Measurements from ENCODE around the gene ZFAND6.
A peak's percentile ranks its signal among the peaks of the same experiment; 100 is the strongest.
"Not testable (repeated sequence)": the region's sequence is repeated elsewhere in the genome, so short reads cannot be mapped to it uniquely, and the experiment has no call there.

The ZFAND6 gene

DNA sequence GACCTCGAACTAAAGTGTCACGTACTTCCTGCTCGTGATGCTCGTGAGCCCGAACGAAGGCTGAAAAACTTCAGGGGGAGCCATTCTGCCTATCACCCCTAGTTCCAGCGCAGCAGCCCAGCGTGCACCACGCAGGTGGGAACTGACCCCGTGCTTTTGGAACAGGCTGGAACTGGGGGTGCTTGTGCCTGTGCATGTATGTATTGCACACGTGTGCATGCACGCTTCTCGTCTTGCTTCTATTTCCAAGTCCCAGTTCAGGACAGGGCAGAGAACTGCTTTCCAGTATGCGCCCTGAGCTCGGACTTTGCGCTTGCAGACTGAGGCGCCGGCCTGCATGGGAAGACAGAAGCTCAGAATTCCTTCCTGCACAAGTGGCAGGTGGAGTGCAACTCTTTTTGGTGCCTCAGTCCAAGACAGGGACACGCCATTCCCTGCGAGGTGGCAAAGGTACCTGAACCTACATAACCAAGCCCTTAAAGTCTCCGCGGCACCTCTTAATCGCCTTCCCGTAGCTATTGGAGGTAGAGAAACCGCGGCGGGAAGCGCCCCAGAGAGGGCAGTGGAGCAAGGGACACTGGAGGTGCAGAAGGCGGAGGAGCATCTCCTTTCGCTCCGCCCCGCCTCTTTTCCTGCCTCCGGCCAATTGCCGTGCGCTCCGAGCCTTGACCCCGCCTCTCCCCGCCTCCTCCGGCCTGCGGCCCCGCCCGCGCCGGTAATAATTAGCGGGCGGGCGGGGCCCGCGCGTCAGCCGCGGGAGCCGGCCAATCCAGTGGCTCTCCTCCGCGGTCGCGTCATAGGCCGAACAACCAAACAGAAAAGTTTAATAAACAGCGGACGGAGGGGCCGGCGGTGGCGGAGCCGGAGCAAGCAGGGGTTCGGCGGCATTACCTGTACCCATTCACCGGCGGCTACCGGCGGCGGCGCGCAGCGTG, at the start of gene ZFAND6:
ZFAND6 (plus strand) TSS at position 826 of the 935 bp plus-strand sequence. CDS start 60,669 bp downstream, outside the sequence.
- DNase-seq (ENCODE audit: extremely low spot score, insufficient read length, low read depth), result peak; percentile 82
- peak; percentile 97 for FAIRE-seq

DNA sequence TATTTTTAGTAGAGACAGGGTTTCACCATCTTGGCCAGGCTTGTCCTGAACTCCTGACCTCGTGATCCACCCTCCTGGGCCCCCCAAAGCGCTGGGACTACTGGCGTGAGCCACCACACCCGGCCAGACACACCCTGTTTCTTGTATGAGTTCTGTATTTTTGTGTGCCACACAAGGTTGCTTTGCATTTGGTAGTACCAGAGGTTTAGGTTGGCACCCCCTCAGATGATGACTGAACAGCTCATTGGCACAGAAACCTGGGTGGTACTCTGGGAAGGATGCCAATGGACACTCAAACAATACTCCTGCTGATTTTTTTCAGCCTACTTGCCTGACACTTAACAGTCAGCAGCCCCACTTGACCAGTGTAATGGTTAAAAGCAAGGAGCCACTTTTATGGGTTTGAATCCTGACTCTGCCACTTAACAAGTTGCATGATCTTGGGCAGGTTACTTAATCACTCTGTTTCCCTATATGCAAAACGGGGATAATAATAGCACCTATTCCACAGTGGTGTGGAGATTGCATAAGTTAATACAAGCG, 49.3 kb upstream of the ZFAND6 start:
- no peak for DNase-seq (ENCODE audit: extremely low spot score, insufficient read length, low read depth)
- peak; percentile 69 for FAIRE-seq

DNA sequence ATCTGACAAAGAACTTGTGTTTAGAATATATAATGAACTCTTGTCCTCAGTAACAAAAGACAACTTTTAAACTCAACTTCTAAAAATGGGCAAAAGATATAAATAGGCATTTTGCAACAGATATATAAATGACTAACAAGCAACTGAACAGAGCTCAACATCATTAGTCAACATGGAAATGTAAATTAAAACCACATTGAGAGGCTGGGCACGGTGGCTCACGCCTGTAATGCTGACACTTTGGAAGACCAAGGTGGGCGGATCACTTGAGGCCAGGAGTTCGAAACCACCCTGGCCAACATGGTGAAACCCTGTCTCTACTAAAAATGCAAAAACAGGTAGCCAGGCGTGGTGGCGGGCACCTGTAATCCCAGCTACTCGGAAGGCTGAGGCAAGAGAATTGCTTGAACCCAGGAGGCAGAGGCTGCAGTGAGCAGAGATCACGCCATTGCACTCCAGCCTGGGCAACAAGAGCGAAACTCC, 48.4 kb upstream of the ZFAND6 start:
- FAIRE-seq, result peak; percentile 94
- not testable (repeated sequence) for DNase-seq (ENCODE audit: extremely low spot score, insufficient read length, low read depth)

DNA sequence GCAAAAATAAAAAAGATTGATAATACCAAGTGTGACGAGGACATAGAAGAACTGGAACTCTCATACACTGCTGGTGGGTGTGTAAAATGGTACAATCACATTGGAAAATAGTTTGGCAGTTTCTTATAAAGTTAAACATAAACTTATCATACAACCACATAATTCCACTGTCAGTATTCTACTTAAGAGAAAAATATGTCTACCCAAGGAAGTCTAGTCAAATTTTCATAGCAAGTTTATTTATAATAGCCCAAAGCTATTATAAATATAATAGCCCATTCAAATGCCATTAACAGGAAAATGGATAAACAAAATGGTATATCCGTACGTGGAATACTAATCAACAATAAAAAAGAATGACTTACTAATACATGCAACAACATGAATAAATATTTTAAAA, 47.9 kb upstream of the ZFAND6 start:
- DNase-seq (ENCODE audit: extremely low spot score, insufficient read length, low read depth), result no peak
- FAIRE-seq, result no peak

DNA sequence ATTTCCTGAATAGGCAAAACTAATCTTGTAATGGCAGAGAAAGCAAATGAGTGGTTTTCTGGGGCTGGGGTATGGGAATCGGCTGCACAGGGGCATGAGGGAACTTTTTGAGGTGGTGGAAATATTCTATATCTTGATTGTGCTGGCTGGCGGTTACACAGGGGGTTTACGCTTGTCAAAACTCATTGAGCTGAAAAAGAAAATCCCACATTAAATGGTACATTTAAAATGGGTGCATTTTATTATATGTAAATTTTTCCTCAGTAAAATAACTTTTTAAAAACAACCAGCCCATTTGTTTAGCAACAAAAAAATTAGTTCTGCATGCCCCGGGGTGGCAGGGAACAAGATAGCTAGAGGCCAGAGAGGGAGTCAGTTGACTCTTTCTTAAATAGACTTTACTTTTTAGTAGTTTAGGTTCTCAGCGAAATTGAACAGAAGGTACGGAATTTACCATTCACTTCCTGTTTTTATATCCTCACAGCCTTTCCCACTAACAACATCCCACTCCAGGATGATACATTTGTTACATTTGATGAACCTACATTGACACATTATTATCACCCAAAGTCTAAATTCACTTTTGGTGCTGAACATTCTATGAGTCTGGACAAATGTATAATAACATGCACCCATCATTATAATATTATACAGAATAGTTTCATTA, 47.3 kb upstream of the ZFAND6 start:
- FAIRE-seq (no peak), DNase-seq (ENCODE audit: extremely low spot score, insufficient read length, low read depth) (no peak)

DNA sequence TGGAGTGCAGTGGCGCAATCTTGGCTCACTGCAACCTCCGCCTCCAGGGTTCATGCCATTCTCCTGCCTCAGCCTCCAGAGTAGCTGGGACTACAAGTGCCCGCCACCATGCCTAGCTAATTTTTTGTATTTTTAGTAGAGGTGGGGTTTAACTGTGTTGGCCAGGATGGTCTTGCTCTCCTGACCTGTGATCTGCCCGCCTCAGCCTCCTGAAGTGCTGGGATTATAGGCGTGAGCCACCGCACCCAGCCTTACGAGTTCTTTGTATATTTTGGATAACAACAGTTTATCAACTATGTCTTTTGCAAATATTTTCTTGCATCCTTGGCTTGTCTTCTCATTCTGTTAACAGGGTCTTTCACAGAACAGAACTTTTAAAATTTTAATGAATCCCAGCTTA, 45.3 kb upstream of the ZFAND6 start:
- FAIRE-seq; DNase-seq (ENCODE audit: extremely low spot score, insufficient read length, low read depth): not testable (repeated sequence)

DNA sequence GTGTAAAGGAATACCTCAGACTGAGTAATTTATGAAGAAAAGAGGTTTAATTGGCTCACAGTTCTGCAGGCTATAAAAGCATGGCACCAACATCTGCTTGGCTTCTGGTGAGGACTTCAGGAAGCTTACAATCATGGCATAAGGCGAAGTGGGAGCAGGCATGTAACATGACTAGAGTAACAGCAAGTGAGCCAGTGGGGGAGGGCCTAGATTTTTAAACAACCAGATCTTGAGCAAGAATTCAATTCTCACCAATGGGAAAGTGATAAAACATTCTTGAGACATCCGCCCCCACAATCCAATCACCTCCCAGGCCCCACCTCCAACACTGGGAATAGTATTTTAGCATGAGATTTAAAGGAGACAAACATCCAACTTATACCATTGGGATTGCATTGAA, 44.3 kb upstream of the ZFAND6 start:
- peak; percentile 15 for FAIRE-seq
- no peak for DNase-seq (ENCODE audit: extremely low spot score, insufficient read length, low read depth)

DNA sequence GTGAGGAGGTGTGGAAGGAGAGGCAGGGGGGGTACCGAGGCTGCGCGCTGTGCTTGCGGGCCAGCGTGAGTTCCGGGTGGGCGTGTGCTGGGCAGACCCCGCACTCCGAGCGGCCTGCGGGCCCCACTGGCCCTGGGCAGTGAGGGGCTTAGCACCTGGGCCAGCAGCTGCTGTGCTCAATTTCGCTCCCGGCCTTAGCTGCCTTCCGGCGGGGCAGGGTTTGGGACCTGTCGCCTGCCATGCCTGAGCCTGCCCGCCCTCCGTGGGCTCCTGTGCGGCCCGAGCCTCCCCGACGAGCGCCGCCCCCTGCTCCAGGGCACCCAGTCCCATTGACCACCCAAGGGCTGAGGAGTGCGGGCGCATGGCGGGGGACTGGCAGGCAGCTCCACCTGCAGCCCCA, 43.0 kb upstream of the ZFAND6 start:
- FAIRE-seq; DNase-seq (ENCODE audit: extremely low spot score, insufficient read length, low read depth): not testable (repeated sequence)

DNA sequence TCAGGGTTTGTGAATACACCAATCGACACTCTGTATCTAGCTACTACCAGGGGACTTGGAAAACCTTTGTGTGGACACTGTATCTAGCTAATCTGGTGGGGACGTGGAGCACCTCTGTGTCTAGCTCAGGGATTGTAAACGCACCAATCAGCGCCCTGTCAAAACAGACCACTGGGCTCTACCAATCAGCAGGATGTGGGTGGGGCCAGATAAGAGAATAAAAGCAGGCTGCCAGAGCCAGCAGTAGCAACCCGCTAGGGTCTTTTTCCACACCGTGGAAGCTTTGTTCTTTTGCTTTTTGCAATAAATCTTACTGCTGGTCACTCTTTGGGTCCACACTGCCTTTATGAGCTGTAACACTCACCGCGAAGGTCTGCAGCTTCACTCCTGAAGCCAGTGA, 42.3 kb upstream of the ZFAND6 start:
- DNase-seq (ENCODE audit: extremely low spot score, insufficient read length, low read depth); FAIRE-seq: not testable (repeated sequence)

DNA sequence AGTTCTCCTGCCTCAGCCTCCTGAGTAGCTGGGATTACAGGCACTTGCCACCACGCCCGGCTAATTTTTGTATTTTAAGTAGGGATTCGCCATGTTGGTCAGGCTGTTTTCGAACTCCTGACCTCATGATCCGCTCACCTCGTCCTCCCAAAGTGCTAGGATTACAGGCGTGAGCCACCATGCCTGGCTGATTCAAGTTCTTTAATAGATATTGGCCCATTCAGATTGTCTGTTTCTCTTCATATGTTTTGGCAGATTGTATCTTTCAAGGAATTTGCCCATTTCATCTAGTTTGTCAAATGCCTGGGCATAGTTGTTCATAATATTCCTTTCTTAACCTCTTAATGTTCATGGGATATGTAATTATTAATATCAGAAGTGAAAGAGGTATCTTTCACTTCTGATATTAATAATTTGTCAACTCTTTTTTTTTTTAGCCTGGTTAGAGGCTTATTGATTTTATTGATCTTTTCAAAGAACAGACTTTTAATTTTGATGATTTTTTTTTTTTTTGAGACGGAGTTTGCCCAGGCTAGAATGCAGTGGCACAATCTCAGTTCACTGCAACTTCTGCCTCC, 40.2 kb upstream of the ZFAND6 start:
- peak; percentile 60 for FAIRE-seq
- no peak for DNase-seq (ENCODE audit: extremely low spot score, insufficient read length, low read depth)

DNA sequence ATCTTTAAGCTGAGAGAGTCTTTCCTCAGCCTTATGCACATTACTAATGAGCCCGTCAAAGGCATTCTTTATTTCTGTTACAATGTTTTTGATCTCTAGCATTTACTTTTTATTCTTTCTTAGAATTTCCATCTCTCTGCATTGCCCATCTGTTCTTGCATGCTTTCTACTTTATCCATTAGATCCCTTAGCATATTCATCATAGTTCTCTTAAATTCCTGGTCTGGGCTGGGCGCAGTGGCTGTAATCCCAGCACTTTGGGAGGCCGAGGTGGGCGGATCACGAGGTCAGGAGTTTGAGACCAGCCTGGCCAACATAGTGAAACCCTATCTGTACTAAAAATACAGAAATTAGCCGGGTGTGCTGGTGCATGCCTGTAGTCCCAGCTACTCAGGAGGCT, 39.3 kb upstream of the ZFAND6 start:
- FAIRE-seq; DNase-seq (ENCODE audit: extremely low spot score, insufficient read length, low read depth): not testable (repeated sequence)

DNA sequence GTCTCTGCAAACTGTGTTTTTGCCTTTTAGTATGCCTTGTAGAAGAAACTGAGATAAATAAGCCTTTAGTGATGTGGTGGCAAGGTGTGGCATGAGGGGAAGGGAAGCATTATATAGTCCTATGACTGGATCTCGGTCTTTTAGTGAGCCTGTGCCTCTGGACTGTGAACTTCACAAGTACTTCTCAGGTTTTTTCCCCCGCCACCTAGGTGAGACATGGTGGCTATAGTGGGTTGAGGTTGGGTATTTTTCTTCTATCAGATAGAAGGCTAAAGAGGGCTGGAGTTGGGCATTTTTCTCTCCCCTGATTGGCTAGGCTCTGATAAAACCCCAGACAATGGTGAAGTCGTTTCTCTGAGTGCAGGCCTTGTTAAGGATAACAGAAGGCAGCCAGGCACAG, 38.7 kb upstream of the ZFAND6 start:
- DNase-seq (ENCODE audit: extremely low spot score, insufficient read length, low read depth) (no peak), FAIRE-seq (no peak)

DNA sequence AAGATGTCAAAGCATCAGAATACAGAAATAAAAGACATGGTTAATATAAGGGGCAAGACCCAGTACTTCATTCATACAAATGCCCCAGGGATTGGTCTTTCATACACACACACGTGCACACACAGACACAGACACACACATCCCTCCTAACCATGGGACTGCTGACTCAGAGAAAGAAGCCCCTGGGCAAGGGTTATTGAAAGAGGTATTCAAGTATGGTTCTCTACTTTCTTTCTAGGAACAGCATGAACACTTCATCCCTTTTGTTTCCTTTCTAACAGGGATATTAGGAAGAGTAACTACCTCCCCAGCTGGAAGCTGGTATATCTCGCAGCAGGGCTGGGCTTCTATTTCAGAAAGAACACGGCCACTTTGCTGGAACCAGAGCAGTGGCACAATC, 33.2 kb upstream of the ZFAND6 start:
- DNase-seq (ENCODE audit: extremely low spot score, insufficient read length, low read depth), result no peak
- FAIRE-seq, result no peak

DNA sequence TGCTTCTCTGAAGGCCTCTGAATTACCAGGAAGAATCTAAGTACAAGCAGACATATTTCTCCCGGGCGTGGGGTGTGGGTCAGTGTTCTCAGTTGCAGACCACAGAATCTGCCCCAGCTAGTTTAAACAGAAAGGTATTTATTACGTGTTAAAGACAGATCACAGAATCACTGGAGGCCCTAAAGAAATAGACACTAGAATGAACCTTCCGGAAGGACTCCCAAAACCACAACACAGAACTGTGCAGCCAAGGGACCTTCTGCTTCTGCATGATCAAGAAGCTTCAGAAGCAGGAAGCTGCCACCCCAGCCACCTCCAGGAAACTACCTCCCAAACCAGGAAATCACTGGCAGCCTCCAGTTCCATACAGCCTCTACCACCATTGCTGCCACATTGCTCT, 32.7 kb upstream of the ZFAND6 start:
- no peak for FAIRE-seq
- DNase-seq (ENCODE audit: extremely low spot score, insufficient read length, low read depth), result no peak

DNA sequence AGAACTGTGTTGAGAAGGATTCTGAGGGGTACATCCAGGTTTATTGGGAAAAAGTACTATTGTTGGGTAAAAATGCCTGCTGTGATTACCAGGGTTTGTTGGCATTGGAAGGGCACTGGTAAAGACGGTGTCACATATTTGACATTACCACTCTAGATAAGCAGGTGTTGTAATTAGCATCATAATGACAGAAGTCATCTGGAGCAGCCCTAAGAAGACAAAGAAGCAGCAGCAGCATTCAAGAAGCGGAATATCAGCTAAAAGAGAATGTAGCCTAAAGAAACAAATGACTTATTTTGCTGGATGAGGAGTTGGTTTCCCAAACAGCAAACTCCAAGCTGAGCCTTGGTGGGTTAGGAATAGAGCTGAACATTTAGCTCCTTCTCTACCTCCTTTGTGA, 30.5 kb upstream of the ZFAND6 start:
- DNase-seq (ENCODE audit: extremely low spot score, insufficient read length, low read depth) (no peak), FAIRE-seq (no peak)

DNA sequence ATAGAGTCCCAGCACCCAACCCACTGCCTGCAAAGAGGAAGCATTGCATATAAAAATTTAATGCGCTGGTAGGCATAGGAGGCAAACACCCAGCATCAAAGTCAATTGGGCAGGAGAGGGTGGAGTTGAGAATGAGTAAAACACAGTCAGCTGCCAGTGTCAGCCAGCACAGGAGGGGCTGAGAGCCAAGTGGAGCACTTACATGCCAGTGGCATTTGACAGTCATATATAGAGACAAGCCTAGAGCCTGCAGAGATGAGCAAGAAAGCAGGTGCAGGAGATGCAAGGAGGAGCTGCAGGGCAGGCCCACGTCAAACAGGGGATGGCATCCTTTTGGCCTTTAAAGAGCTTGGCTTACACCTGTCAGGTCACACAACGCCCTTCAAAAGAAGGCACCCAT, 27.6 kb upstream of the ZFAND6 start:
- no peak for DNase-seq (ENCODE audit: extremely low spot score, insufficient read length, low read depth)
- peak; percentile 38 for FAIRE-seq

DNA sequence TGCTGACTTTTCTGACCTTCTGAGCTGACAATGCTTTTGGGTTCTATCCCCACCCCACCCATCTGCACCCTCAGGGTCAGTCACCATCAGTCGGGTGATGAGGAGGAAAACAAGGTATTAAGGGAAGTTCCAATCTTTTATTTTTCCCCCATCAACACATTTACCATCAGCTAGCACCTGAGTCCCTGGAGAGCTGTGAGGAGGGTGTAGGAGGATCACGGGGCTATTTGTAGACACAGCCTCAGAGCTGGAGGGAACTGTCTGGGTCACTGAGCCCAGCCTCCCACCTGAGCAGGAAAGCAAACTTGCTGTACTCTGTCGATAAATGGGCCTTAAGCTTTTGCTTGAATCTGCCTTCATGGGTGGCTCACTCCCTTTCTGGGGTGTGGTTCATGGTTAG, 24.8 kb upstream of the ZFAND6 start:
- FAIRE-seq (peak; percentile 51), DNase-seq (ENCODE audit: extremely low spot score, insufficient read length, low read depth) (no peak)

DNA sequence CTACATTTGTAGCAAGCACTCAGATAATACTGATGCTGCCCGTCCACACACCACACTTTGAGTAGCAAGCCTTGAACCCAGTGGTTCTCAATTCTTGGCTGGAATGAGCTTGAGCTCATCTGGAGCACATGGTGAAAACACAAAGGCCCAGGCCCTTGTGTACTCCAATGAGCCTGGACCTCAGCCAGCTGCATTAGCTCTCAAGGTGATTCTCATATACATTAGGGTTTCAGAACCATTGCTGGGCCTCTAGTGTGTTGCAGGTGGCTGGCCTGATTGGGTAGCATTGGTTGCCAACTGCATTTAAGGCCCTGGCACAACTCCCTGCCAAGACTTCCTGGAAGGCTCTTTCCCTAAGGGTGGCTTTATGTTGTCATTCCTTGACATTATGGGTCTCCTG, 23.4 kb upstream of the ZFAND6 start:
- FAIRE-seq, result no peak
- DNase-seq (ENCODE audit: extremely low spot score, insufficient read length, low read depth), result no peak

DNA sequence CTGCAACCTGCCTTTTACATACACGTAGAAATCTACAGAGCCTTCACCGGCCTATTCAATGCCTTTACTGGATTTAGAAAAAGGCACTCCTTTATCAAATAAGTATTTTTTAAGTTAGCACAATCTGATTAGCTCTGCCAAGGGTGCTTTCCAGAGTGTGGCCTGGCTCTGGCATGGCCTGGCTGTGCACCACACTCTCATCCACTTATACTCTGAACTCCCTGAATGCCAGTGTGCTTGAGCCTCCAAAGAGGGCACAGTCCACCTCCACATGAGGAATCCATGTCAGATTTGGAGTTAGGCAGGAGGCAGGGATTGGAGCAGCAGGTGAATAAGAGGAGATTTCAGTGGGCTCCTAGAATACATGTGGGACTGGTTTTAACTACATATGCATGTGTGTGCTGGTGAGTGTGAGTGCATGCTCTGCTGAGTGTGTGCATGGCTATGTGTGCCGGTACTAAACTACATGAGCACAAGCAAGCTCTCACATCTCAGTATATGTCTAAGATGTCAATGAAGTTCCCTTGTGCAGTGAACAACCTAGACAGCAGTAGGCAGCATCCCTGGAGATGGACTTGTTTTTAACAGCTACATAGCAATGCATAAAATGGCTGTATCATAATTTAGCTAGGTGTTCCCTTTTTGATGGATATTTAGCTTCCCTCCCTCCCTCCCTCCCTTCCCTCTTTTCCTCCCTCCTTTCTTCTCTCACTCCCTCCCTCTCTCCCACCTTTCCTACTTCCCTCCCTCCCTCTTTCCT, 17.8 kb upstream of the ZFAND6 start:
- FAIRE-seq, result no peak
- DNase-seq (ENCODE audit: extremely low spot score, insufficient read length, low read depth), result no peak

DNA sequence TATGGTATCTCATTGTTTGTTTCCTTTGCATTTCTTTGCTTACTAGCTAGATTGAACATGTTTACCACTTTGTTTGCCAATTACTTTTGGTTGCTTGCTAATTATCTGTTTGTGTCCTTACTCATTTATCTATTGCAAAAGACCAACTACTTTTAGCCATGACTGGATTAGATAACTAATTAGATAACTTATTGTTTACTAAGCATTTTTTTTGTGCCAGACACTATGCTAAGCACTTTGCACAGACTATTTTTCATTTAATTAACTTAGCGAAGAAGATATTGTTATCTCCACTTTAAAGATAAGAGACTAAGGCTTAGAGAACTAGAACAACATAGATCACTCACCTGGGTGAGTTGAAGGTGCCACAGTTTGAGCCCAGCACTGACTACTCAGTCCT, 16.9 kb upstream of the ZFAND6 start:
- FAIRE-seq (no peak), DNase-seq (ENCODE audit: extremely low spot score, insufficient read length, low read depth) (no peak)

All from GM18507 (cell line).